Right hindlimb (tissue), 1 donor: ENCODE measurements around the gene RNF13.
"Not testable (repeated sequence)": the region's sequence is repeated elsewhere in the genome, so short reads cannot be mapped to it uniquely, and the experiment has no call there.

Experiments
- DNase-seq: peaks from one replicate; pipeline ENCODE4 v3.0.0-alpha.2; 2018

Gene RNF13

GRCh38 chr3:149801639-149802038 is 11.4 kb upstream of the RNF13 start:
- DNase-seq: no peak

GRCh38 chr3:149806171-149806778 is 6.7 kb upstream of the RNF13 start:
- DNase-seq: no peak

DNA sequence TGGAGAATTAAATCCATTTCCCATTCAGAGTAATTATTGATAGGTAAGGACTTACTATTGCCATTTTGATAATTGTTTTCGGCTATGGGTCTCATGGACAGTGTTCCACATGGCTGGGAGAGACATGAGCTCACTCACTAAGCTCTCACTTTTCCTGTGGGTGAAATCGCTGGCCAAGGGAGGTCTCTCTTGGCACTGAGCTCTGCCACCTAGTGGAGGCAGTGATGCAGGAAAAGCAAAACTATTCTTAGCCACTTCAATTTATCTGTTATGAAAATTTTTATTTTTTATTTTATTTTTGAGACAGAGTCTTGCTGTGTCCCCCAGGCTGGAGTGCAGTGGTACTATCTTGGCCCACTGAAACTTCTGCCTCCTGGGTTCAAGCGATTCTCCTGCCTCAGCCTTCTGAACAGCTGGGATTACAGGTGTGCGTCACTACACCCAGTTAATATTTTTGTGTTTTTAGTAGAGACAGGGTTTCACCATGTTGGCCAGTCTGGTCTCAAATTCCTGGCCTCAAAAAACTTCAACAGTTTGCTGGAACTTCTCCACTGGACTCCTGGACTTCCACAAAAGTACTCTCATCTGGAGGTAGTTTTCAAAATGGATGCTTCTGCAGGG is 4.7 kb upstream of the RNF13 start:
- peak; percentile 63 for DNase-seq

DNA sequence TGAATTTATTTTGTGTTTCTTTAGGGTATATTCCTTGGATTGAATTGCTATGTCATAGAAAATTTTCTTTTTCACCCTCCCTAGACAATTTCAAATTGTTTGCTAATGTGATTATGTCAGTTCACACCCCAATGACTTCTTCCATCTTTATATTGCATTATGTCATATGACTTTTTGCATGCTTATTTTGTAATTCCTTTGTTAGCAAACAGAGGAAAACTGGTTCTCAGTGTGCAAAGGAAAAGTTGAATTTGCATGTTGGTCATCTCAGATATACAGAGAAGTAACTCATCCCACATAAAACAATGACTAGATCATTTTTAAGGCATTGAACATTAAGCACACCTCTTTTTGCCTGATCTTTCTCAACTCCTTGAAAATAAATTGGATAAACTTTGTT is 3.3 kb upstream of the RNF13 start:
- no peak for DNase-seq

- DNase-seq: no peak
Measured at GRCh38 chr3:149810846-149811245, 2.2 kb upstream of the RNF13 start.

GRCh38 chr3:149812165-149812605 is 830 bp upstream of the RNF13 start:
- DNase-seq: no peak

DNA sequence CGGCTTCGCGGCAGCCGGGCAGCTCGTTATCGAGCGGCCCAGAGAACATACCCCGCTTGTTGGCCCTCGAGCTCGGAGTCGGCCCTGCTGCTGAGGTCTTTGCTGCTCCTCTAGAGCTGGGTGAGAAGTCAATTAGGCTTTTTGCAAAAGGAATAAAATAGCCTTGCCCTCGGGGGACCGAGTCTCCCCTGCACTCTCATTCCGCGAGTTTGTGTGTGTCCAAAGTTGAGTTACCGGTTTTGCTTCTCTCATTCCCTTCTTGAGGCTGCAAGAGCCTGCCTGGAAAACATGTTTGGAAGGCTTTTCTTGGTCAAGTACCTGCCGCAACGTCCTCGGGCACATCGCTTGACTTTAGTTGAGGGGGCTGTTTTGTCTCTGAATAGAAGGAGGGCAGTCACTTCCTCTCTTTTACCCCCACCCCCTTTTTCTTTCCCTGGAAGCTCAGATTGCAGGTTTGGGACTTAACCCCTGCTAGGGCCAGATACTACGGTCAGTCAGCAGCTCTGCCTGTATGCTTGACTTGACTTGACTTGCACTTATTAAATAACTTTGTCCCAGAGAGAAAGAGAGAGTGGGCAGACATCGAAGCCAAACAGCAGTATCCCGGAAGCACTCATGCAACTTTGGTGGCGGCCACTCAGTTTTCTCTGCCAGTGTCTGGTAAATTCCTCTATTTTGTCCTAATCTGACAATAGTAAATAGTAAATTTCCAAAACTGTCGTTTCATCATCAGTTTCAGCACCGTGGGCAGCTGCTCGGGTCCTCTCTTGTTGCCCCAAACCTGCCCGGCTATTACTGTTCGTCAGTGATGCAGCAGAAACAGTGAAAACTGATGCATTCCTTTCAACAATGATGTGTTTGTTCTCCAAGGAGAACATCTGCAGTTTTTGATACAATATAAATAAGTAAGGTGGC is 609 bp downstream of the RNF13 start:
- peak; percentile 45 for DNase-seq

DNA sequence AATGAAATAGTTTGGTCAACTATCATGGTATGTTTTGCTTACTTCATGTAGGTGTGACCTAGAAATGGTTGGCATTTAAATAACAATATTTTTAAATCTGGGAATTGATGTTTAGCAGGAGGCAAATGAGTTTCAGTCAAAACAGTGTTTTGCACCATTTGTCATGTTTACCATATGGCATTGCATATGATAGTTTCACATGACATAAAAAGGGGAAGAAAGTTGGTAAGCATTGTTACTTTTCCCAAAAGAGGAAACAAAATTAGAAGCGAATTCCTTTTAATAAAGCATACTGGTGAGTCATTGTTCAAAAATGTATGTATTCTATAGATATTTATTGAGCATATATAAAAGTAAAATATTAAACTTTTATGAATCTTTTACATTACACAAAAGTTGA is 2.3 kb downstream of the RNF13 start:
- no peak for DNase-seq

- no peak for DNase-seq
Measured at GRCh38 chr3:149815728-149816127, 2.7 kb downstream of the RNF13 start.

GRCh38 chr3:149816311-149816710 is 3.3 kb downstream of the RNF13 start:
- no peak for DNase-seq

DNA sequence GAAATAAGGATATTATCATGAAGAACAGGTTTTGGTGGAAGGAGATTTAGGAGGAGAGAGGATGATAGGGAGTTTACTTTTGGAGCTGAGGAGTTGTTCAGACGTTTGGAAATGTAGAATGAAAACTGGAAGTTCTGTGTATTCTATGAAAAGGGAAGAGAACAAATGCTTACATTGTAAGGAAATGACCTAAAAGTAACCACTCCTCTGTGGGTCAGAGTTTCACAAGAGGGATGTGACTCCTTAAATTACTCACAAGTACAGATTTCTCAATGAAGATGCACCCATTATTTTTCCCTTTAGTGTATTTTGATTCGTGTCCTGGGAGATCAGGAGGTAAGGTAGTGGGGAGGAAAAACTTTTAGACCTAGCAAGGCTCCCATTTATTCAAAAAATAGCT is 4.0 kb downstream of the RNF13 start:
- no peak for DNase-seq

GRCh38 chr3:149819432-149819831 is 6.4 kb downstream of the RNF13 start:
- DNase-seq: no peak

- no peak for DNase-seq
Measured at GRCh38 chr3:149820183-149820582, 7.2 kb downstream of the RNF13 start.

- no peak for DNase-seq
Measured at GRCh38 chr3:149826636-149827035, 13.6 kb downstream of the RNF13 start.

GRCh38 chr3:149828390-149828789 is 15.4 kb downstream of the RNF13 start:
- DNase-seq: no peak

DNA sequence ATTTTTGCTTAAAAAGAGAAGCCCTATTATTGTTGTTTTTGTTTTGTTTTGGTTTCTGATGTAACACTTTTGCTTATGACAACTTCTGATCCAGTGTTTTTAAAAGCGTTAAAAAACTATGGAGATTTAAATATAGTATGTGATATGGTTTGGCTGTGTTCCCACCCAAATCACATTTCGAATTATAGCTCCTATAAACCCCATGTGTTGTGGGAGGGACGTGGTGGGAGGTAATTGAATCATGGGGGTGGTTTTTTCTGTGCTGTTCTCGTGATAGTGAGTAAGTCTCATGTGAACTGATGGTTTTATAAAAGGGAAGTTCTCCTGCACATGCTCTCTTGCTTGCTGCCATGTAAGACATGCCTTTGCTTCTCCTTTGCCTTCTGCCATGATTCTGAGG is 16.6 kb downstream of the RNF13 start:
- DNase-seq: not testable (repeated sequence)

- DNase-seq: no peak
Measured at GRCh38 chr3:149830902-149831301, 17.9 kb downstream of the RNF13 start.

GRCh38 chr3:149831321-149831720 is 18.3 kb downstream of the RNF13 start:
- DNase-seq: no peak

DNA sequence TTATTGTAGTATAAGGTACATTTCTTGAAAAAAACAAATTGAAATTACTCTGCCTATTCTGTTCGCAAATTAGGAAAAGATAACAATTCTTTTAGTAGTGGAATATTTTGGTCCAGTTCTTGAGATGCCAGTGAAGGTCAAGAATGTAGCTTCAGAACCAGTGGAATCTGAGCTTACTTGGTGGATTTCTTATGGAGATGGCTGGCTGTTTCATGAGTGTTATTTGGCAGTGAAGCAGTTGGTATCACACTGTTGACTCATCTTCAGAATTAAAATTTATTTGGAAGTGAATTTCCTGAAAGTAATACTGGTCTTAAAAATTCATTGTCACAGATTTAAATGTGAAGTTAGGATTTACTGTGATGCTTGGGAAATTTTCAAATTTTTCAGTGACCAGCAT is 19.1 kb downstream of the RNF13 start:
- no peak for DNase-seq

- no peak for DNase-seq
Measured at GRCh38 chr3:149833241-149833640, 20.2 kb downstream of the RNF13 start.

GRCh38 chr3:149838491-149838890 is 25.5 kb downstream of the RNF13 start:
- DNase-seq: not testable (repeated sequence)

DNA sequence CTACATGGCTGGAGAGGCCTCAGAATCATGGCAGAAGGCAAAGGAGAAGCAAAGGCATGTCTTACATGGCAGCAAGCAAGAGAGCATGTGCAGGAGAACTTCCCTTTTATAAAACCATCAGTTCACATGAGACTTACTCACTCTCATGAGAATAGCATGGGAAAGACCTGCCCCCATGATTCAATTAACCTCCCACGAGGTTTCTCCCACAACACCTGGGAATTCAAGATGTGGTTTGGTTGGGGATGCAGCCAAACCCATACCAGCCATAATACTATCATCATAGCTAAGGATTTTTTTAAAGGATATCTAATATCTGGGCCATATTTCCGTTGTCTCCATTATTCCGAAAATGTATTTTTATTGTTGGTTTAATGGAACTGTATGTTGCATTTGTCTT is 26.5 kb downstream of the RNF13 start:
- DNase-seq: not testable (repeated sequence)

GRCh38 chr3:149839896-149840295 is 26.9 kb downstream of the RNF13 start:
- DNase-seq: no peak

- DNase-seq: no peak
Measured at GRCh38 chr3:149843502-149843901, 30.5 kb downstream of the RNF13 start.
